Upper lobe of right lung (tissue), 1 donor: ENCODE results near the gene LANCL2. TPM values are rescaled to one million over a fixed set of nuclear protein-coding genes. Genes with fewer than 3 reads are reported as not detected.

Source experiments
- ATAC-seq: fragments of 200-7000 bp; cut with Tn5 transposase; one replicate; pipeline ENCODE4 v1.9.1; 2020; ENCODE audit warnings: mild to moderate bottlenecking, moderate library complexity
- DNase-seq: peaks from one replicate; pipeline ENCODE4 v3.0.0-alpha.2; 2020
- H3K27ac ChIP-seq: fragments of 200-600 bp; one replicate; pipeline ENCODE4 v1.8.0; 2022
- H3K27me3 ChIP-seq: fragments of 200-600 bp; one replicate; pipeline ENCODE4 v1.8.0; 2022; ENCODE audit warnings: mild to moderate bottlenecking
- H3K36me3 ChIP-seq: fragments of 200-600 bp; one replicate; pipeline ENCODE4 v1.8.0; 2022
- H3K4me1 ChIP-seq: fragments of 200-600 bp; one replicate; pipeline ENCODE4 v1.8.0; 2022
- H3K4me3 ChIP-seq: fragments of 200-600 bp; one replicate; pipeline ENCODE4 v1.8.0; 2022; ENCODE audit warnings: mild to moderate bottlenecking
- H3K9me3 ChIP-seq: fragments of 200-600 bp; one replicate; pipeline ENCODE4 v1.8.0; 2022
- CTCF ChIP-seq: fragments of 200-600 bp; IDR thresholded peaks from one replicate; pipeline ENCODE4 v1.8.0; 2022; ENCODE audit warnings: antibody characterized with exemption
- intact Hi-C: fragments of 100-400 bp; cut with DNase I; formaldehyde crosslinking; loops from one replicate; pipeline ENCODE4 v1.11.0; 2022
- total RNA-seq: library from RNA; stranded (reverse); fragmentation: NEBNext Ultra II Directional; extraction: Animal tissue kit (Norgen Biotek cat#: 25700); gene quantifications from one replicate; pipeline ENCODE4 v1.2.1, GENCODE V29; 2021
- donor health status: DM: no; HTN: yes; CAD: no; lungs with severe emphysema.

The LANCL2 gene
- total RNA-seq, 1 donor from 2014 or later = 6.5 TPM

- Histone ChIP-seq H3K36me3 (no peaks in the 10 kb centered on the region), H3K4me1 (no peaks in the 10 kb centered on the region), H3K9me3 (no peaks in the 10 kb centered on the region), H3K4me3 (no peak overlapping the region), H3K27me3 (no peaks in the 10 kb centered on the region), H3K27ac (no peak overlapping the region)
- no peak for DNase-seq
- intact Hi-C loops = no loop called here
- no peak for TF ChIP-seq CTCF
- ATAC-seq = no peak
These were observed 92.7 kb downstream of the LANCL2 start for GRCh38 chr7:55457801-55458200.

DNA sequence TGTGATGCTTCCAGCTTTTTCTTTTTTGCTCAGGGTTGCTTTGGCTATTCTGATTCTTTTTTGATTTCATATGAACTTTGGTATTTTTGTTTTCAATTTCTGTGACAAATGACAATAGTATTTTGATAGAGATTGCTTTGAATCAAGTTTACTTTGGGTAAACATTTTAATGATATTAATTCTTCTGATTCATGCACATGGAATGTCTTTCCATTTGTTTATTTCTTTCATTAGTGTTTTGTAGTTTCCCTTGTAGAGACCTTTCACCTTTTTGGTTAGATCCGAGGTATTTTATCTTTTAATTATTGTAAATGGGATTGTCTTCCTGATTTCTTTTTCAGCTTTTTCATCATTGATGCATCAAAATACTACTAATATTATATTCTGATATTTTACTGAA lies 93.2 kb downstream of the LANCL2 start:
- intact Hi-C loops = no loop called here
- Histone ChIP-seq H3K27ac (no peak overlapping the region), H3K27me3 (no peaks in the 10 kb centered on the region), H3K4me3 (no peak overlapping the region), H3K4me1 (no peaks in the 10 kb centered on the region), H3K36me3 (no peaks in the 10 kb centered on the region), H3K9me3 (no peaks in the 10 kb centered on the region)
- ATAC-seq = no peak
- no peak for DNase-seq
- no peak for TF ChIP-seq CTCF

DNA sequence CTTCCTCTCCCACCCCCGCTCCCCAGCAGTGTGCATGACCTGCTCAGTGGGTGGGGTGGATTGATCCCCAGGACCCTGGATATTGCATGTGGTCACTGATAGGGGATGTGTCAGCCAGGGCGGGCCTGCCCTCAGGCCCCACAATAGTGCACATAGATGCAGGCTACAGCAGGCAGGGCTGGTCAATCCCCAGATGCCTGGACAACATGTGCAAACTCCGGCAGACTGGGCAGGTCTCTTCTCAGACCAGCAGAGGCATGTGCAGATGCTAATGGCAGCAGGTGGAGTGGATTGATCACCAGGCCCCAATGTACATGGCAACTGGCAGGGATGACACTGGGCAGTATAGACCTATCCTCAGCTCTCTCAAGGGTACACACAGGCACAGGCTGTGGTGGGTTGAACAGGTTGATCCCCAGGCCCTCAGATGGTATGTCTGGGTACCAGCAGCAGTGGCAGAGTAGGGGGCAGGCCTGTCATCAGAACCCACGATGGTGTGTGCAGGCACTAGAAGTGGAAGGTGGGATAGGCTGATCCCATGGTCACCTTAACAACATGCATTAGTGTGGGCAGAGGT lies 98.6 kb downstream of the LANCL2 start:
- intact Hi-C loops = no loop called here
- Histone ChIP-seq H3K36me3 (no peaks in the 10 kb centered on the region), H3K27ac (no peak overlapping the region), H3K4me3 (no peak overlapping the region), H3K9me3 (no peaks in the 10 kb centered on the region), H3K27me3 (no peaks in the 10 kb centered on the region), H3K4me1 (no peaks in the 10 kb centered on the region)
- DNase-seq (peak; percentile 8), ATAC-seq (no peak)
- TF ChIP-seq CTCF = no peak

GRCh38 chr7:55464422-55464821 lies 99.3 kb downstream of the LANCL2 start:
- intact Hi-C loops = no loop called here
- no peaks in the 10 kb centered on the region for H3K27me3 ChIP-seq
- no peaks in the 10 kb centered on the region for H3K36me3 ChIP-seq
- TF ChIP-seq CTCF = no peak
- H3K27ac ChIP-seq = no peak overlapping the region
- no peaks in the 10 kb centered on the region for H3K4me1 ChIP-seq
- no peak overlapping the region for H3K4me3 ChIP-seq
- DNase-seq = no peak
- no peak for ATAC-seq
- H3K9me3 ChIP-seq = no peaks in the 10 kb centered on the region

DNA sequence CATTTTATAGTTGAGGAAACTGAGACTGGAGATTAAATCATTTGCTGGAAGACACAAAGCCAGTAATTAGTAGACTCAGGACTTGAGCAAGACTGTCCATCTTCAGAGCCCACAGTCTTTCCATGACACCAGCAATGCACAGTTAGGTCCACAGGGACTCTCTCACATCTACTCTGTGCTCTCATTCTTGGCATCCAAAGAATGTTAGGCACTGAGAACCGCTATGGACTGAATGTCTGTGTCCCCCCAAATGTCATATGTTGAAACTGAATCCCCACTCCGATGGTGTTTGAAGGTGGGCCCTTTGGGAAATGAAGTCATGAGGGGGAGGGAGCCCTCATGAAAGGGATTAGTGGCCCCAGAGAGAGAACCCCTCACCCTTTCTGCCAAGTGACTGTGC lies 100.6 kb downstream of the LANCL2 start:
- DNase-seq = no peak
- no peaks in the 10 kb centered on the region for H3K4me1 ChIP-seq
- H3K36me3 ChIP-seq = no peaks in the 10 kb centered on the region
- TF ChIP-seq CTCF = no peak
- H3K4me3 ChIP-seq = no peak overlapping the region
- H3K27me3 ChIP-seq = no peaks in the 10 kb centered on the region
- ATAC-seq = no peak
- no peak overlapping the region for H3K27ac ChIP-seq
- no peaks in the 10 kb centered on the region for H3K9me3 ChIP-seq
- intact Hi-C loops = no loop called here

GRCh38 chr7:55467047-55467593 lies 102.0 kb downstream of the LANCL2 start:
- DNase-seq (peak; percentile 26), ATAC-seq (no peak)
- Histone ChIP-seq H3K4me1 (no peaks in the 10 kb centered on the region), H3K9me3 (no peaks in the 10 kb centered on the region), H3K36me3 (no peaks in the 10 kb centered on the region), H3K27me3 (no peaks in the 10 kb centered on the region), H3K27ac (no peak overlapping the region), H3K4me3 (no peak overlapping the region)
- intact Hi-C loops = no loop called here
- TF ChIP-seq CTCF = no peak
